GM19240 (cell line): ENCODE results near the gene PBX3.

Experiments
- DNase-seq: peaks from one replicate; pipeline ENCODE4 v3.0.0; 2011; ENCODE audit warnings: low spot score; ENCODE audit not compliant: insufficient read length

The PBX3 gene

GRCh38 chr9:125861405-125862058 lies 114.4 kb downstream of the PBX3 start:
- DNase-seq, result no peak

GRCh38 chr9:125863923-125864322 lies 116.8 kb downstream of the PBX3 start:
- DNase-seq, result no peak

GRCh38 chr9:125867751-125868415 lies 120.7 kb downstream of the PBX3 start:
- no peak for DNase-seq

GRCh38 chr9:125878164-125878631 lies 131.0 kb downstream of the PBX3 start:
- DNase-seq, result no peak

GRCh38 chr9:125881042-125881441 lies 133.9 kb downstream of the PBX3 start:
- DNase-seq, result no peak

- no peak for DNase-seq
Measured at GRCh38 chr9:125883565-125884217, 136.5 kb downstream of the PBX3 start.

GRCh38 chr9:125884218-125884595 lies 137.0 kb downstream of the PBX3 start:
- no peak for DNase-seq

GRCh38 chr9:125885405-125886034 lies 138.3 kb downstream of the PBX3 start:
- DNase-seq, result no peak

- DNase-seq, result no peak
Measured at GRCh38 chr9:125886365-125886764, 139.2 kb downstream of the PBX3 start.

GRCh38 chr9:125887172-125887571 lies 140.0 kb downstream of the PBX3 start:
- DNase-seq, result no peak

- DNase-seq, result no peak
Measured at GRCh38 chr9:125888211-125888610, 141.0 kb downstream of the PBX3 start.

GRCh38 chr9:125889112-125889475 lies 141.9 kb downstream of the PBX3 start:
- no peak for DNase-seq

- DNase-seq, result no peak
Measured at GRCh38 chr9:125889476-125890419, 142.6 kb downstream of the PBX3 start.

GRCh38 chr9:125890826-125891225 lies 143.7 kb downstream of the PBX3 start:
- DNase-seq, result no peak

GRCh38 chr9:125893277-125893676 lies 146.1 kb downstream of the PBX3 start:
- DNase-seq, result no peak

- DNase-seq, result no peak
Measured at GRCh38 chr9:125894566-125894965, 147.4 kb downstream of the PBX3 start.

- no peak for DNase-seq
Measured at GRCh38 chr9:125896404-125896803, 149.2 kb downstream of the PBX3 start.

- no peak for DNase-seq
Measured at GRCh38 chr9:125896964-125897363, 149.8 kb downstream of the PBX3 start.

- DNase-seq, result no peak
Measured at GRCh38 chr9:125897481-125897880, 150.3 kb downstream of the PBX3 start.

GRCh38 chr9:125902214-125902613 lies 155.0 kb downstream of the PBX3 start:
- no peak for DNase-seq
